H9 (cell line): Measurements from ENCODE around the gene CEP152. TPM values are rescaled to one million over a fixed set of nuclear protein-coding genes. Genes with fewer than 3 reads are reported as not detected.

Source experiments
- DNase-seq: peaks from one replicate; pipeline ENCODE4 v3.0.0-alpha.2; 2017
- H2AFZ ChIP-seq: one replicate; pipeline ENCODE4 v1.6.1; 2013; ENCODE audit warnings: mild to moderate bottlenecking, low read length, control low read depth, moderate library complexity
- H2AK5ac ChIP-seq: 2 replicates; pipeline ENCODE4 v1.6.1; 2013; ENCODE audit warnings: low read length, control low read depth, mixed read lengths; ENCODE audit not compliant: insufficient read length
- H2BK120ac ChIP-seq: one replicate; pipeline ENCODE4 v1.6.1; 2013; ENCODE audit warnings: low read depth, mild to moderate bottlenecking, low read length, control low read depth, inconsistent platforms; ENCODE audit not compliant: poor library complexity, severe bottlenecking
- H2BK12ac ChIP-seq: 2 replicates; pipeline ENCODE4 v1.6.1; 2013; ENCODE audit warnings: low read length, control low read depth, mixed read lengths, low read depth; ENCODE audit not compliant: insufficient read length
- H2BK15ac ChIP-seq: 2 replicates; pipeline ENCODE4 v1.6.1; 2013; ENCODE audit warnings: low read depth, low read length, control low read depth
- H2BK20ac ChIP-seq: one replicate; pipeline ENCODE4 v1.6.1; 2013; ENCODE audit warnings: low read depth, mild to moderate bottlenecking, low read length, control low read depth, inconsistent platforms; ENCODE audit not compliant: poor library complexity, severe bottlenecking
- H2BK5ac ChIP-seq: 2 replicates; pipeline ENCODE4 v1.6.1; 2013; ENCODE audit warnings: low read length, control low read depth, mixed read lengths; ENCODE audit not compliant: insufficient read length
- H3K14ac ChIP-seq: 2 replicates; pipeline ENCODE4 v1.6.1; 2013; ENCODE audit warnings: low read length, control low read depth; ENCODE audit not compliant: insufficient read depth
- H3K18ac ChIP-seq: 2 replicates; pipeline ENCODE4 v1.6.1; 2013; ENCODE audit warnings: low read depth, mild to moderate bottlenecking, mixed read lengths, low read length, control low read depth; ENCODE audit not compliant: insufficient read length
- H3K23ac ChIP-seq: 2 replicates; pipeline ENCODE4 v1.6.1; 2013; ENCODE audit warnings: low read length, control low read depth, mixed read lengths, low read depth; ENCODE audit not compliant: insufficient read length
- H3K23me2 ChIP-seq: 2 replicates; pipeline ENCODE4 v1.6.1; 2013; ENCODE audit warnings: low read depth, mild to moderate bottlenecking, mixed read lengths, low read length, control low read depth; ENCODE audit not compliant: insufficient read length, poor library complexity, severe bottlenecking
- H3K27ac ChIP-seq: 2 replicates; pipeline ENCODE4 v1.5.1; 2013; ENCODE audit warnings: low read length, control low read depth, mixed read lengths, low read depth; ENCODE audit not compliant: insufficient read length
- H3K27me3 ChIP-seq: 2 replicates; pipeline ENCODE4 v1.6.1; 2013; ENCODE audit warnings: low read length, control low read depth, inconsistent platforms; ENCODE audit not compliant: insufficient read depth
- H3K4ac ChIP-seq: 2 replicates; pipeline ENCODE4 v1.6.1; 2013; ENCODE audit warnings: low read depth, mild to moderate bottlenecking, control low read depth, inconsistent platforms, low read length, moderate library complexity
- H3K4me1 ChIP-seq: 2 replicates; pipeline ENCODE4 v1.6.1; 2013; ENCODE audit warnings: low read length, control low read depth, inconsistent platforms; ENCODE audit not compliant: insufficient read depth
- H3K4me2 ChIP-seq: 2 replicates; pipeline ENCODE4 v1.6.1; 2013; ENCODE audit warnings: low read length, control low read depth, mixed read lengths; ENCODE audit not compliant: insufficient read length, insufficient read depth
- H3K56ac ChIP-seq: 2 replicates; pipeline ENCODE4 v1.6.1; 2013; ENCODE audit warnings: low read depth, mild to moderate bottlenecking, mixed read lengths, low read length, control low read depth; ENCODE audit not compliant: insufficient read length
- H3K79me1 ChIP-seq: 2 replicates; pipeline ENCODE4 v1.6.1; 2013; ENCODE audit warnings: low read depth, mild to moderate bottlenecking, moderate library complexity, low read length, control low read depth, inconsistent platforms; ENCODE audit not compliant: insufficient read depth, poor library complexity, severe bottlenecking
- H3K79me2 ChIP-seq: 2 replicates; pipeline ENCODE4 v1.6.1; 2013; ENCODE audit warnings: low read length, control low read depth, inconsistent platforms; ENCODE audit not compliant: insufficient read depth
- H3K9ac ChIP-seq: 2 replicates; pipeline ENCODE4 v1.6.1; 2013; ENCODE audit warnings: low read length, control low read depth, mixed read lengths; ENCODE audit not compliant: insufficient read length; ENCODE audit errors: extremely low read depth
- H3K9me3 ChIP-seq: one replicate; pipeline ENCODE4 v1.6.1; 2013; ENCODE audit warnings: low read depth, low read length, inconsistent platforms; ENCODE audit not compliant: control insufficient read depth
- H3T11ph ChIP-seq: one replicate; pipeline ENCODE4 v1.6.1; 2013; ENCODE audit warnings: mild to moderate bottlenecking, low read length, control low read depth, inconsistent platforms
- H4K20me1 ChIP-seq: one replicate; pipeline ENCODE4 v1.6.1; 2013; ENCODE audit not compliant: control insufficient read depth, insufficient read length, insufficient read depth
- H4K5ac ChIP-seq: 2 replicates; pipeline ENCODE4 v1.6.1; 2013; ENCODE audit warnings: low read depth, mild to moderate bottlenecking, mixed read lengths, low read length, control low read depth; ENCODE audit not compliant: insufficient read length
- H4K8ac ChIP-seq: replicated peaks from 2 replicates; pipeline ENCODE4 v1.6.1; 2013; ENCODE audit warnings: low read length, control low read depth, mixed read lengths, low read depth; ENCODE audit not compliant: insufficient read length
- H4K91ac ChIP-seq: 2 replicates; pipeline ENCODE4 v1.6.1; 2013; ENCODE audit warnings: low read depth, mild to moderate bottlenecking, moderate library complexity, mixed read lengths, low read length, control low read depth; ENCODE audit not compliant: insufficient read length
- H3K27ac Mint-ChIP-seq, 3 experiments: 2 replicates in 2 of 3; 3 replicates in 1 of 3; pipeline ENCODE4 v1.8.0; 2020 to 2021; ENCODE audit warnings: mixed read lengths in 3 of 3, mild to moderate bottlenecking in 1 of 3, moderate library complexity in 1 of 3
- H3K27me3 Mint-ChIP-seq: 2 replicates; pipeline ENCODE4 v1.8.0; 2021; ENCODE audit warnings: low read depth, mild to moderate bottlenecking, moderate library complexity, mixed read lengths
- H3K36me3 Mint-ChIP-seq, 3 experiments: 2 replicates in 2 of 3; 3 replicates in 1 of 3; pipeline ENCODE4 v1.8.0; 2020 to 2021; ENCODE audit warnings: low read depth in 3 of 3, mixed read lengths in 3 of 3; ENCODE audit not compliant: insufficient read depth in 1 of 3
- H3K4me1 Mint-ChIP-seq, 2 experiments: 2 replicates each; pipeline ENCODE4 v1.8.0; 2020; ENCODE audit warnings: mixed read lengths in 2 of 2
- H3K4me3 Mint-ChIP-seq, 2 experiments: 2 replicates in 1 of 2; 3 replicates in 1 of 2; pipeline ENCODE4 v1.8.0; 2020 to 2021; ENCODE audit warnings: mild to moderate bottlenecking in 2 of 2, mixed read lengths in 2 of 2, moderate library complexity in 1 of 2
- H3K9me3 Mint-ChIP-seq, 2 experiments: 2 replicates in 1 of 2; 3 replicates in 1 of 2; pipeline ENCODE4 v1.8.0; 2020; ENCODE audit warnings: mild to moderate bottlenecking in 2 of 2, mixed read lengths in 2 of 2, moderate library complexity in 1 of 2
- WGBS: extraction: QIAGEN DNeasy Blood & Tissue Kit; methylation state at CpG from one replicate; pipeline ENCODE4 v1.1.7; 2013; ENCODE audit warnings: missing lambda C conversion rate, low lambda C conversion rate, mixed read lengths; ENCODE audit not compliant: insufficient read length; ENCODE audit errors: extremely low coverage; 5-methylcytosine and 5-hydroxymethylcytosine counted together
- total RNA-seq: library from RNA; stranded (reverse); gene quantifications from 2 replicates; pipeline ENCODE4 v1.2.1, GENCODE V29; 2021
- TF ChIP-seq, protein P1 (sequence below): fragments of 200-600 bp; sonication (generic); conservative IDR thresholded peaks from 3 replicates; pipeline ENCODE4 v1.8.0; 2021; ENCODE audit warnings: antibody characterized with exemption, mild to moderate bottlenecking

Gene CEP152
- total RNA-seq, 1 experiment from 2014 or later = 10.9 TPM

DNA sequence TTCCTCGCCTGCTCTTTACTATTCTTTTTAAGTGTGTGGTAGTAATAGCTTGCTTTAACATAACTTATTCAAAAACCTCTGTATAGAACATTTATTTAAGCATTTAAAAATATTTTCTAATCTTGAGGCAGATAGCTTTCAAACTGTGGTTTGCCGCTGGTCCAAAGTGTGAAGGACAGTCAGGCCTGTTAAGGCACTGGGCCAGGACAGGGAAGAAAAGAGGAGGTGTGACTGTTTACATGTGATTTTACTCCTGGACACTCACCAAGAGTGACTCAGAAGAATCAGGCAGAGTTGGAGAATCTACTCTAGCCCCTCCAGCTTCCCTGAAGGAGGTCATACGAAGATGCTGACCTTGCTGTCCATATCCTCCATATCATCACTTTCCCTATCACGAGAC lies 44.7 kb downstream of the CEP152 start:
- Histone ChIP-seq H3K27me3 (no peaks in the 10 kb centered on the region), H3K23ac (no peak overlapping the region), H3K27ac (no peak overlapping the region), H4K91ac (no peak overlapping the region), H2BK5ac (no peak overlapping the region), H2BK12ac (no peak overlapping the region), H2AK5ac (no peak overlapping the region), H4K5ac (no peak overlapping the region), H3K4me1 (no peaks in the 10 kb centered on the region), H3K9me3 (no peaks in the 10 kb centered on the region), H3K23me2 (no peaks in the 10 kb centered on the region), H3K4ac (no peak overlapping the region), H3K4me2 (no peak overlapping the region), H2BK120ac (no peak overlapping the region), H3K79me2 (no peaks in the 10 kb centered on the region), H3K56ac (no peak overlapping the region), H4K8ac (no peak overlapping the region), H2AFZ (no peak overlapping the region), H4K20me1 (no peaks in the 10 kb centered on the region), H2BK20ac (no peak overlapping the region), H2BK15ac (no peak overlapping the region), H3K18ac (no peak overlapping the region), H3K14ac (no peak overlapping the region), H3K9ac (no peak overlapping the region), H3T11ph (no peak overlapping the region), H3K79me1 (no peaks in the 10 kb centered on the region)
- Mint-ChIP-seq H3K36me3 (peaks cover 9 to 22% (median 20%) of the 10 kb centered on the region in 3 experiments; a peak in 6 of 7 replicates), H3K4me3 (no peak overlapping the region), H3K4me1 (peaks cover 2 to 3% of the 10 kb centered on the region in 2 experiments; a peak in 1 of 4 replicates), H3K27ac (no peak overlapping the region), H3K9me3 (no peaks in the 10 kb centered on the region), H3K27me3 (no peaks in the 10 kb centered on the region)
- DNase-seq = no peak
- no CpG with 5 or more reads among the region's 4 CpGs for WGBS
- TF ChIP-seq, protein P1, sequence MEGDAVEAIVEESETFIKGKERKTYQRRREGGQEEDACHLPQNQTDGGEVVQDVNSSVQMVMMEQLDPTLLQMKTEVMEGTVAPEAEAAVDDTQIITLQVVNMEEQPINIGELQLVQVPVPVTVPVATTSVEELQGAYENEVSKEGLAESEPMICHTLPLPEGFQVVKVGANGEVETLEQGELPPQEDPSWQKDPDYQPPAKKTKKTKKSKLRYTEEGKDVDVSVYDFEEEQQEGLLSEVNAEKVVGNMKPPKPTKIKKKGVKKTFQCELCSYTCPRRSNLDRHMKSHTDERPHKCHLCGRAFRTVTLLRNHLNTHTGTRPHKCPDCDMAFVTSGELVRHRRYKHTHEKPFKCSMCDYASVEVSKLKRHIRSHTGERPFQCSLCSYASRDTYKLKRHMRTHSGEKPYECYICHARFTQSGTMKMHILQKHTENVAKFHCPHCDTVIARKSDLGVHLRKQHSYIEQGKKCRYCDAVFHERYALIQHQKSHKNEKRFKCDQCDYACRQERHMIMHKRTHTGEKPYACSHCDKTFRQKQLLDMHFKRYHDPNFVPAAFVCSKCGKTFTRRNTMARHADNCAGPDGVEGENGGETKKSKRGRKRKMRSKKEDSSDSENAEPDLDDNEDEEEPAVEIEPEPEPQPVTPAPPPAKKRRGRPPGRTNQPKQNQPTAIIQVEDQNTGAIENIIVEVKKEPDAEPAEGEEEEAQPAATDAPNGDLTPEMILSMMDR = no peak
